ENCODE results near the gene ATP1B1.

Gene ATP1B1

DNA sequence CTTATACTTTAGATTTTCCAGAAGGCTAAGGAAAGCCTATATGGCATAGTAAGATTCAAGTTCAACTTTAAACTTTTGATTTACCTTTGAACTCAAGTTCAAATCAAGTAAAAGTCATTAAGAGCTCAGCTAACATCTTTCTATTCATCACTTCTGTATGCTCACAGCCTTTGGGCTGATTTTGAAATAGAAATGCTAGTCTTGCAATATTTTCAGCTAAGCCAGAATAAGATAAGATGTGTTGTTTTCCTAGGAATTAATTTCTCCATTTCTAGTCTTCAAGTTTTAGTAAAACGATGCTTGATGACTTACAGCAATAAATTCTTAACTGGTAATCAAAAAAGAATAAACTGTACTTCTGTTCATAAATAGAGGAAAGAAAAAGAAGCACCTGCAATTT lies 35.6 kb downstream of the ATP1B1 start:
- Mint-ChIP-seq H3K27ac (no peak overlapping the region), H3K4me1 (peaks cover 20% of the 10 kb centered on the region), H3K27me3 (no peaks in the 10 kb centered on the region), H3K9me3 (no peaks in the 10 kb centered on the region), H3K36me3 (peaks cover 1% of the 10 kb centered on the region), H3K4me3 (no peak overlapping the region)

DNA sequence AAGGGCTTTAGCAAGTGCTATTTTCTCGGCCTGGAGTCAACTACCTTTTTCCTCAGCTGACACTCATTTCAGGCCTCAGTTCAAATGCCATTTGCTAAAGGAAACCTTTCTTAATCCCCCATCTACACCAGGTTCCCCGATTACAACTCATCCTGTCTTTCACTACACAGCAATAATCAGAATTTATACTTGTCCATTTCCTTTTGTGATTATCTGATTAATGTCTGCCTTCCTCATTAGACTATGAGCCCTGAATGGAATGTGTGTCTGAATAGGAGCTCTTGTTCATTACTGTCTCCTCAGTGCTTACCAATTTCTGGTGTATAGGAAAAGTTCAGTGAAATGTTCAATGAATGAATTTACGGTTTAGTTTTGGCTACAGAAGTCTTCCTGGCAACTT lies 36.9 kb downstream of the ATP1B1 start:
- Mint-ChIP-seq H3K9me3 (no peaks in the 10 kb centered on the region), H3K27ac (no peak overlapping the region), H3K4me3 (no peak overlapping the region), H3K36me3 (no peaks in the 10 kb centered on the region), H3K4me1 (peaks cover 15% of the 10 kb centered on the region), H3K27me3 (no peaks in the 10 kb centered on the region)

DNA sequence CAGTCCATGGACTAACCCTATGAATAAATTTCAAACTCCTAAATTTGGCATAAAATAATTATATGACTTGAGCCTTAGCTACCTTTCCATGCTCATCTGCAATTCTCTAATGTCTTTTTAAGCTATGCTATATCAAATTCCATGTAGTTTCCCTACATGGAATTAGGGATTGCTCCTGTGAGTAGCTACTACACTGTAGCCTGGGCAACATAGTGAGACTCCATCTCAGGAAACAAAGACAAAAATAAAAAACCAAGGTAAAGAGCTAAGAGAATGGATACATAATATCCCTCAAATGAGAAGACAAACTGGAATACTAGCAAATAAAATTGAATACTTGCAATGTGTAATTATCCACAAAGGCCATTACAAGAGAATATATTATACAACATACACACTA lies 37.5 kb downstream of the ATP1B1 start:
- Mint-ChIP-seq H3K9me3 (no peaks in the 10 kb centered on the region), H3K36me3 (no peaks in the 10 kb centered on the region), H3K27me3 (no peaks in the 10 kb centered on the region), H3K4me3 (no peak overlapping the region), H3K4me1 (peaks cover 9% of the 10 kb centered on the region), H3K27ac (no peak overlapping the region)

DNA sequence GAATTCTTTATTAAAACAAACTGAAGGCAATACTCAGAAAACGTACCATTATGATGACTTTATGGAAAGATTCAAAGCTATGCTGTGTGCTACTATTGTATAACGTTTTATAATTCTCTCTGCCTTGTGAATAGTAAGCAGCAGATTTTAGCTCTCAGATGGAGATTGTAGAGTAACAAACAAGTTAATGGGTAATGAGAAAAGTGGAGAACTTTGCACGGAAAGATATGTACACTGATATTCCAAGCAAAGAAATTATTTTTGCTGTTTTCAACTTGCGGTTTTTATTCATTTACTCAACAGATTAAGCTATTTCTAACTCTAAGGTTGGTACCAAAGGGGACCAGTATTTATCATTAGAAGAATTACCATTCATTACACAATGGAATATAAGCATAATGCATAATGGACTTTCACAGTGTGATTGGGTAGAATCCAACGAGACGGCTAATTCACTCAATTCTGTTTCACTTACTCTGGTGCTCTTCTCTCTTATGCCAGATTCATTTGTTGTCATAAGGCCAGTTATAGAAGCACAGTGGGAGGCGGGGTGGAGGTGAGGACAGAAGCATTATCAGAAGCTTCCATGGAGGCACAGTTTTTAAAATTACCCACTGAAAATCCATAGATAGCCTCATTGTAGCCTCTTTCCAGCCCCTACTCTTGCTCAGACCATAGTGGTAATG lies 38.6 kb downstream of the ATP1B1 start:
- Mint-ChIP-seq H3K27me3 (no peaks in the 10 kb centered on the region), H3K4me3 (no peak overlapping the region), H3K36me3 (no peaks in the 10 kb centered on the region), H3K9me3 (no peaks in the 10 kb centered on the region), H3K4me1 (no peaks in the 10 kb centered on the region), H3K27ac (no peak overlapping the region)

DNA sequence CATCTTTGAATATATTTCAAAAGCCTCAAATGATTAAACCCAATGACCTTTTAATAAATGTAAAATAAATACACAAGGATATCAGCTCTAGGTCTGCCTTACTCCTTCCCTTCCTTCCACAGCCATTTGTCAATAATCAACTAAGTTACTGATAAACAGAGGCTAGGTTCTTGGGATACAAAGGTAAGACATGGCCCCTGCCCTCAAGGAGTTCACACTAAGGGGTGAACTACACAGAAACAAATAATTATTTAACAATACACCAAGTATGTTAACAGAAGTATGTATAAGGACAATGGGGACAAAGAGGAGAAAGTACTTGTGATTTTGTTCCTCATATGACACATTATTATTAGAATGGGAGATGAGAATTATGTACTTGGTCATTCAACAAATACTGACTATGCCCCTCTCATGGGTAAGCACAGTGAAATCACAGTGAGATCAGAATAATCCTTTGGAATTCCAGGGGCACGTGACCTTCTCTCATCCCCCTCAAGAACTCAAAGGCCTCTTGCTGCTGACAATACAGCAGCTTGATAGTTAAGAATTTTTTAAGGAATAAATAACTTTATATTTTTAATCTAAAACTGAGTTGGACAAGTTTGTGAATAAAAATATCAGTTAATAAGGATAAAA lies 40.2 kb downstream of the ATP1B1 start:
- H3K27me3 Mint-ChIP-seq, result no peaks in the 10 kb centered on the region
- H3K4me3 Mint-ChIP-seq, result no peak overlapping the region
- no peak overlapping the region for H3K27ac Mint-ChIP-seq
- peaks cover 2% of the 10 kb centered on the region for H3K36me3 Mint-ChIP-seq
- no peaks in the 10 kb centered on the region for H3K4me1 Mint-ChIP-seq
- no peaks in the 10 kb centered on the region for H3K9me3 Mint-ChIP-seq

DNA sequence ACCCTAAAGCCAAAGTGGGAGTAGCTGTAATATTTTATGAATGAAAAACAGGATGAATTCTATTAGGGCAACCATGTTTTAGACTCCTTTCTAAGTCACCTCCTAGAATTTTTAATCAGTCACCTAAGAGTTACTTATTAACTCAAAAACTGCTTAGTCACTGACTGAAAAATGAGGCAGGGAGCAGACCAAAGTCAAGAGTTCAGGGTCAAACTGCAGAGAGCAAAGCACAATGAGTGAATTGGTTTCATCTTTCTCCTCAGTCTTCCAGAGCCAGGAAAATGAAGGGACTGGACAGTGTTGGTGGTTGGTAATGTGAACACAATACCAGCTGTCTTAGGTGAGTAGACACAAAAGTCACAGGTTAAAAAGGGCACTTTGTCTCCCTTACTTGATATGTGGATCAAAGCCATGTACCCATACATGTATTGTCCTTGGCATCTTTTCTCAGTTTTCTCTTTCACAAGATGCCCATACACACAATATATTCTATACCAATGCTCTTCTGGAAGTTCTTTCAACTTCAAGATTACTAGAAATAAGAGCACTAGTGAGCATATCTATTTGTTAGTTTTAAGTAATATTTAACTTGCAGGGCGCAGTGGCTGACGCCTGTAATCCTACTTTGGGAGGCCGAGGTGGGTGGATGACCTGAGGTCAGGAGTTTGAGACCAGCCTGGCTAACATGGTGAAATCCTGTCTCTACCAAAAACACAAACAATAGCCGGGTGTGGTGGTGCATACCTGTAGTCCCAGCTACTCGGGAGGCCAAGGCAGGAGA lies 42.2 kb downstream of the ATP1B1 start:
- no peaks in the 10 kb centered on the region for H3K27me3 Mint-ChIP-seq
- no peak overlapping the region for H3K4me3 Mint-ChIP-seq
- H3K27ac Mint-ChIP-seq, result no peak overlapping the region
- no peaks in the 10 kb centered on the region for H3K9me3 Mint-ChIP-seq
- peaks cover 4% of the 10 kb centered on the region for H3K36me3 Mint-ChIP-seq
- no peaks in the 10 kb centered on the region for H3K4me1 Mint-ChIP-seq

DNA sequence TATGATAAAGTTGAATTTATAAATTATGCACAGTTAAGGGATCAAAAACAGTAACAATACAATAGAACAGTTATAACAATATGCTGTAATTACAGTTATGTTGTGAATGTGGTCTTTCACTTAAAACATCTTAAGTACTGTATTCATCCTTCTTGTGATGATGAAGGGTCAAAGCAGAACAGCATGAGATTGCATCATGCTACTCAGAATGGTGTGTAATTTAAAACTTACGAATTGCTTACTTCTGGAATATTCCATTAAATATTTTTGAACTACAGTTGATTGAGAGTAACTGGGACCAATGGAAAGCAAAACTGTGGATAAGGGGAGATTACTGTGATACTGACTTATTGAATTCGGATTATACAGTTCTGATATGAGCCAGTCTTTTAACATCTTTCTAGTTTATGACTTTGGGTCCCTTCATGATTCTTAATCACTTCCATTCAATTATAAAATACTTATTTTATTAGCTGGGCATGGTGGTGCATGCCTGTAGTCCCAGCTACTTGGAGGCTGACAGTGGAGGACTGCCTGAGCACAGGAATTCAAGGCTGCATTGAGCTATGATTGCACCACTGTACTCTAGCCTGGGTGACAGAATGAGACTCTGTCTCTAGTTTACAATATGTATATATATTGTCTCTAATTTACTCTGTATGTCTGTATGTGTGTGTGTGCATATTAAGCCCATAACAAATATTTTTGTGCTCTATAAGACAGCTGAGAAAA lies 43.2 kb downstream of the ATP1B1 start:
- Mint-ChIP-seq H3K27me3 (no peaks in the 10 kb centered on the region), H3K4me1 (no peaks in the 10 kb centered on the region), H3K36me3 (peaks cover 4% of the 10 kb centered on the region), H3K4me3 (no peak overlapping the region), H3K27ac (no peak overlapping the region), H3K9me3 (no peaks in the 10 kb centered on the region)

DNA sequence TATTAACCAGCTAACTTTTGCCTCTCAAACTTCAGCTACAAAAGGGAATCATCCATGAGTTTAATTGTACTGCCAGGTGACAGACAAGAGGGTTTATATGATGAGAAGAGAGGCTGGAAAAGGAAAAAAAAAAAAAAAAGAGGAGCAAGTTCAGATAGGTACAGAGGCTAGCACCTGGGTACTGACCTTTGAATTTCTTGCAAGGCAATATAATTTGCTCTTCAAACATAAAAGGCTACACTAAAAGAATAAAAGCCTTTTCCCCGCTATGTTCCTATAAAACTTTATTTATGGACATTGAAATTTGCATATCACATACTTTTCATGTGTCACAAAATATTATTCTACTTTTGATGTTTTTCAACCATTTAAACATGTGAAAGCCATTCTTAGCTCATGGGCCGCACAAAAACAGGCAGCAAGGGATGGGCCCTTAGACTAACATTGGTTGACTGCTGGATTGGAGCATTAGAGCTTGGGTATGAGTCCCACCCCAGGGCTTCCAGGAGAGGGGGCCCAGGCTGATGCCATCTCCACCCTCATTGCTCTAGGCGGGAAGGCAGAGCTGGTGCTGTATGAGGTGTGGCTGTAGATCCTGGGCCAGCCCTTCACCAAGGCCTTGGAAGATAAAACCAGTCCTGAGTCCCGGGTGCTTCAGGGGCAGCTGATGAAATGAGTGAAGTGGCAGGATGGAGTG lies 44.3 kb downstream of the ATP1B1 start:
- Mint-ChIP-seq H3K4me1 (no peaks in the 10 kb centered on the region), H3K4me3 (no peak overlapping the region), H3K36me3 (peaks cover 7% of the 10 kb centered on the region), H3K27me3 (no peaks in the 10 kb centered on the region), H3K27ac (no peak overlapping the region), H3K9me3 (no peaks in the 10 kb centered on the region)

DNA sequence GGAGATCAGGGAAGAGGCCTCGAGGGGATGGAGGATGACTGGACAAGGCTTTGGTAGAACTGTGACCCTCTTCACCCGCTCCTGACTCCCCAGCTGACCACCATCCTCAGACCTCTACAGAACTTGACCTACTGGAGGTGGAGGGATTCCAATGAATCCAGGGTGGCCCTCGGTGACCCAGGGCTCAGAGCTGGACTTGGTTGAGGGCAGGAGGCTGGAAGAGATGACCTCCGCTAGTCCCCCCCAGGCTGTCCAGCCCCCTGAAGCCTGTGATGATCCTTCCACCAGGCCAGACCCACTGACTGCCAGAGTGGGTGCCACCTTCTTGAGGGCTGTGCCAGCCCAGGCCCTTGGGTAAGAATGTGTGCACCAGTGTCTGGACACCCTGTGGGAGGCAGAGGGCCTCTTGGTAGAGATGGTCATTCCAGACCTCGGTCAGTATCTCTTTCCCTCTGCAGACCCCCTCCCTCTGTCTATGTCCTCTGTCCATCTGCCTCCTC lies 44.9 kb downstream of the ATP1B1 start:
- H3K27me3 Mint-ChIP-seq, result no peaks in the 10 kb centered on the region
- no peak overlapping the region for H3K27ac Mint-ChIP-seq
- peaks cover 7% of the 10 kb centered on the region for H3K36me3 Mint-ChIP-seq
- no peaks in the 10 kb centered on the region for H3K4me1 Mint-ChIP-seq
- no peak overlapping the region for H3K4me3 Mint-ChIP-seq
- H3K9me3 Mint-ChIP-seq, result no peaks in the 10 kb centered on the region

DNA sequence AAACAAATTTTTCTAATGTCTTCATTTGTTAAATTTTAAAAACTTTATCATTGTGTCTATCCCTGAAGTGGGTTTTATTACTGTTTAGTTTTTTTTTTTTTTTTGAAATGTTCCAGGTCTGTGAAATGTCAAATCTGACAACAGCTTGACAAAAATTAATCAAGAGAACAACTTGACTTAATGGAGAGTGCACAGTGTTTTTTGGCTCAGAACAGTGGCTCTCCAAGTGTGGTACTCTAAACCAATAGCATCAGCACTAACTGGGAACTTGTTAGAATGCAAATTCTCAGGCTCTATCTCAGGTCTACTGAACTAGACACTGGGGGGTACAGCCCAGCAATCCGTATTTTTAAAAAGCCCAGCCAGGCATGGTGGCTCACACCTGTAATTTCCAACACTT lies 49.2 kb downstream of the ATP1B1 start:
- peaks cover 5% of the 10 kb centered on the region for H3K36me3 Mint-ChIP-seq
- H3K27ac Mint-ChIP-seq, result no peak overlapping the region
- no peaks in the 10 kb centered on the region for H3K9me3 Mint-ChIP-seq
- no peak overlapping the region for H3K4me3 Mint-ChIP-seq
- H3K27me3 Mint-ChIP-seq, result no peaks in the 10 kb centered on the region
- H3K4me1 Mint-ChIP-seq, result no peaks in the 10 kb centered on the region

DNA sequence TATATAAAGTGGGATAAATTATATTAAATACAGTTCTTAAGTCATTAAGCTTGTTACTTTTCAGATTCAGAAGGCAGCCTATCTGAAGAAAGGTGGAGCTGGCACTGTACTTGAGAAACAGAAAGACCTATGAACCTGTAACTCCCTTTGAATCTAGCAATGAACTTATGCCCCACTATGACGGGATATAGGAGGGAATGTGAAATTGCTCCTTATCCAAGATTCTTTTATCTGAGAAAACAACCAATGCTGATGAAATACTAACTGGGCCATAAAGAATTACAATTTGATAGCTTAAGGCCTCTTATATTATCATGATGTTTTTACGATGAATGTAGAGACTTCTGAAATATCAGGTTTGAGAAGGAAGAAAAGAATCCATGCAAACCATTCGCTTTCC lies 50.1 kb downstream of the ATP1B1 start:
- Mint-ChIP-seq H3K9me3 (no peaks in the 10 kb centered on the region), H3K4me3 (no peak overlapping the region), H3K4me1 (no peaks in the 10 kb centered on the region), H3K27ac (no peak overlapping the region), H3K36me3 (peaks cover 5% of the 10 kb centered on the region), H3K27me3 (no peaks in the 10 kb centered on the region)

DNA sequence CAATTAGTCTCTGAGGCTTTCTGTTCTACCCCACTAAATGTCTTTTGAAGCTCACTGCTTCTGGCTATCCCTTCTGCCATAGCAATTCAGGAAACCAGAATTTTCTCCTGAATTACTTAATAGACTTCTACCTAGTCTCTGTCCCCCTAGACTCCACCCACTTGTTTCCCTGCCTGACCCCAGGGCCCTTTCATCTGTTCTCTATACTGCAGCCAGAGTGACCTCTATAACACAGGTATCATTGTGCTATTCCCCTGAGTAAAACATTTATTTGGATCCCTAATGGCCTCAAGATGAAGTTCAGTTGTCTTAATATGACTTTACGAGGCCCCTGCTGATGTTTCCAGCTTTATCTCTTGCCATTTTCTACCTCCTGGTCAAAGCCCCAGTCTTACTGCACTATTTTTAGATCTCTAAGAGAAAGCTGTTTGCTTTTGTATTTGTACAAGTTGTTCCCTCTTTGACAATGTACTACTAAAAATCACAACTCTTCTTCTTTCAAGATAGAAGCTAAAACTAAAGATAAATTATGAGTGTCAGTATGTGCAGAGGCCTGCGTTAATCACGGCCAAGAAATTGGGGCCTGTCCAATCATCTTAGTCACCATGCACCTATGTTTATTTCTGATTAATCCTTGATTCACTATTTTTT lies 54.5 kb downstream of the ATP1B1 start:
- no peaks in the 10 kb centered on the region for H3K27me3 Mint-ChIP-seq
- peaks cover 3% of the 10 kb centered on the region for H3K4me1 Mint-ChIP-seq
- no peak overlapping the region for H3K4me3 Mint-ChIP-seq
- H3K27ac Mint-ChIP-seq, result no peak overlapping the region
- no peaks in the 10 kb centered on the region for H3K9me3 Mint-ChIP-seq
- H3K36me3 Mint-ChIP-seq, result peaks cover 7% of the 10 kb centered on the region

DNA sequence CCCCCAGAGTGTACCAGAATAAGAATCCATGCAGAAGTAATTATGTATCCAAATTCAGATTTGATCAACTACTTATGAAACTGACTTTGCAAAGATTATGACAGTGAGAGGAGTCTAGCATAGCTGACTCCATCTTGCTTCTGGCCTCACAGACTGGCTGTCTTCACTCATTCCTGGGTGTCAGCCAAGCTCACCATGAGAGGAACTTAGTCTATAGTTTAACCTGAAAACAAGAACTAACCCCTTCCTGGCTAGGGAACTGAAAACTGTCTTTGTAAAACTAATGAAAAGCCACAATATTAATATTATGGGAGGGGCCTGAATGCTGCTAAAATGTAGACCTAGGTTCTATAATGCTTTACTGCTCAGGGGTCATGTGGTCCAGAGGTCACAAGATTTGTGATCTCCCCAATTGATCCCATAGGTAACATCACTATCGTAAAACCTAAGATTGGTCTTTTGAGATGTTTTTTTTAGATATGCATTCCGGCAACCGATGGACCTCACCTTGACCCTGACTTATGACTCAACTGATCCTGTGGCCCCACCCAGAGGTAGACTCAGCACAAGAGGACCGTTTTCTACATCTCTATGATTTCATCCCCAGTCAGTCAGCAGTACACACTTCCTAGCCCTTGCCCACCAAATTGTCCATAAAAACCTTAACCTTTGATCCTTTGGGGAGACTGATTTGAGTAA lies 55.2 kb downstream of the ATP1B1 start:
- Mint-ChIP-seq H3K27ac (no peak overlapping the region), H3K4me3 (no peak overlapping the region), H3K4me1 (peaks cover 3% of the 10 kb centered on the region), H3K27me3 (no peaks in the 10 kb centered on the region), H3K9me3 (no peaks in the 10 kb centered on the region), H3K36me3 (peaks cover 7% of the 10 kb centered on the region)

DNA sequence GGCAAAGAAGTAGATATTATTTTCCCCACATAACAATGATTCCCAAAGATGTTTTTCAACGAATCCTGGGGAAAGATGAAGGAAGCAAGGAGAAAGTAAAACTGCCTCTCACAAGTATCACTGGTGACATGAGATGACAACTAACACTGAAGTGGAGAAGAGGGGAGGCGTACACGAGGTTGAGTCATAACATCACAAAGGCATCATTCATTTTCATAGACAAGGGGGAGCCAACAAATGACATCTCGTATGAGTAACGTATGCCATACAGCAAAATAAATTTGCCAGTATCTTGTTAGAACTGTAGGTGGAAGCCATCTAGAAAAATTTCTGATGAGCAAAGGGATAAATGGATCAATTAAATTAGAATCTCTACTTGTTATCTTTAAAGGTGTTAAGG lies 56.6 kb downstream of the ATP1B1 start:
- no peak overlapping the region for H3K27ac Mint-ChIP-seq
- no peaks in the 10 kb centered on the region for H3K9me3 Mint-ChIP-seq

More for the DNA sequence above, 56.6 kb downstream of the ATP1B1 start:
- Mint-ChIP-seq H3K36me3 (peaks cover 10% of the 10 kb centered on the region), H3K27me3 (no peaks in the 10 kb centered on the region), H3K4me1 (peaks cover 3% of the 10 kb centered on the region), H3K4me3 (no peak overlapping the region)

Data from activated naive CD4-positive, alpha-beta T cell treated with anti-CD3 and anti-CD28 coated beads, Interleukin-2, amount 50 U/mL, for 24 hours (primary cell).